GM12864 (cell line): ENCODE data around the gene KDM4C.

Source experiments
- DNase-seq: peaks from one replicate; pipeline ENCODE4 v3.0.0-alpha.2; 2011; ENCODE audit warnings: low read depth
- H3K4me3 ChIP-seq: 2 replicates; pipeline ENCODE4 v1.5.1; 2011; ENCODE audit warnings: mild to moderate bottlenecking, low read depth, low read length, control low read depth
- TF ChIP-seq, protein P1 (sequence below): IDR thresholded peaks from 2 replicates; pipeline ENCODE4 v1.5.1; 2011; ENCODE audit warnings: low read depth, mild to moderate bottlenecking, moderate library complexity, low read length, control low read depth, inconsistent platforms; ENCODE audit errors: missing control alignments

The KDM4C gene

DNA sequence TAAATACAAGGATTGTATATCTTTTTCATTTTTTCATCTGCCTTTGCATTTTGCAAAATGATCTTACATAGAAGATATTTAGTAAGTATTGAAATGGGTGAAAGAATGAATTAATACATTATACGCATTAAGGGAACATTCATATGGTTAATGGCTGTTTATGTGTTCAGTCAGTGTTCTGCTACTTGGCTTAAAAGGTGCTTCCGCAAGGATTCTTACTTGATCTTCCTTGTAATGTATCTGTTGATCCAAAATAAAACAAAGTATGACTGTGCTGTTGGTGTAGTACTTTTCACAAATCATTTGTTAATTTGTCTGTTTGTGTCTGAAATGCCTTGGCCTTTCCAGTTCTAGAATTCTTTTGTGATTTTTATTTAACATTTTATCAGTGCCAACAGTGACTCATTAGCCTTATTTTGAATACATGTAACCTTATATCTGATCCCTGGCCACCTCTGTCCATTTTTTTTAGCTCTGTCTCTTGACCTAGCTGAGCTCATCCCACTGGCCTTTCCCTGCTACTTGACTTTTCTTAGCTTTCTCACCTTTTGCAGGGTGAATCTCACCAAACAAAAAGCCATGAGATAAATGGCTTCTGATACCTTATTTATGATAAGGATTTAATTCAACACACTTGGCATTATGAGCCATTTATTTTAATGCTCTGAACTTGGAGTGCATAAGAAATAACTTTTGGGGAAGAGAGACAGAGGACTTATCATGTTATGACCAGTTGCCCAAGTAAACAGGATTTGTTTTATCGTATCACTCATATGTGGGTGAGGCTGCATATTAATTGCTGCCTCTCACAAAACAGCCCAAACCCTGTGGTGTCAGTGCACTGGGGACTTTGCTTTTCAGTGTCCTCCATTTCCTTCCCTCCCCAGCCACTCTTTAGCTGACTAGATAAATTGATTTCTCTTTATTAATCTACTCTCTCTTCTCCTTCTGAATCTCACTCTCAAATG is 340.3 kb downstream of the KDM4C start:
- TF ChIP-seq, protein P1, sequence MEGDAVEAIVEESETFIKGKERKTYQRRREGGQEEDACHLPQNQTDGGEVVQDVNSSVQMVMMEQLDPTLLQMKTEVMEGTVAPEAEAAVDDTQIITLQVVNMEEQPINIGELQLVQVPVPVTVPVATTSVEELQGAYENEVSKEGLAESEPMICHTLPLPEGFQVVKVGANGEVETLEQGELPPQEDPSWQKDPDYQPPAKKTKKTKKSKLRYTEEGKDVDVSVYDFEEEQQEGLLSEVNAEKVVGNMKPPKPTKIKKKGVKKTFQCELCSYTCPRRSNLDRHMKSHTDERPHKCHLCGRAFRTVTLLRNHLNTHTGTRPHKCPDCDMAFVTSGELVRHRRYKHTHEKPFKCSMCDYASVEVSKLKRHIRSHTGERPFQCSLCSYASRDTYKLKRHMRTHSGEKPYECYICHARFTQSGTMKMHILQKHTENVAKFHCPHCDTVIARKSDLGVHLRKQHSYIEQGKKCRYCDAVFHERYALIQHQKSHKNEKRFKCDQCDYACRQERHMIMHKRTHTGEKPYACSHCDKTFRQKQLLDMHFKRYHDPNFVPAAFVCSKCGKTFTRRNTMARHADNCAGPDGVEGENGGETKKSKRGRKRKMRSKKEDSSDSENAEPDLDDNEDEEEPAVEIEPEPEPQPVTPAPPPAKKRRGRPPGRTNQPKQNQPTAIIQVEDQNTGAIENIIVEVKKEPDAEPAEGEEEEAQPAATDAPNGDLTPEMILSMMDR: no peak
- no peak for DNase-seq
- H3K4me3 ChIP-seq: no peak overlapping the region

DNA sequence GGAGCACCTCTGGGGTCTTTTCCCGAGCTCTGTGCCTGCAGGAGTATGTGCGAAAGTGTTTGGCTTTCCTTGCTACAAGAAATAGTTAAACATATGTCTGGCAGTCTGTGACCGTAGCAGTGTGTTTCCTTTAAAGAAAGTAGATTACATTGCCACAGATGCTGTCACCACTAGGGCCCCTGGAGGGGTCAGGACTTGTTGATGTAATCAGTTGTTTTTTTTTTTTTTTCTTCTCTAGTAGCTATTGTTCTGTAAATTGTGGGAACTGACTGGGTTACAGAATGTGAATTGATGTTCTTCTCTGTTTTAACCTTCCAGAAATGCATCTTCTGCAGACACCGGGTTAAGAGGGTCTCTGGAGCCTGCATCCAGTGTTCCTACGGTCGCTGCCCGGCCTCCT is 345.6 kb downstream of the KDM4C start:
- no peak for DNase-seq
- TF ChIP-seq, protein P1: no peak
- no peak overlapping the region for H3K4me3 ChIP-seq

DNA sequence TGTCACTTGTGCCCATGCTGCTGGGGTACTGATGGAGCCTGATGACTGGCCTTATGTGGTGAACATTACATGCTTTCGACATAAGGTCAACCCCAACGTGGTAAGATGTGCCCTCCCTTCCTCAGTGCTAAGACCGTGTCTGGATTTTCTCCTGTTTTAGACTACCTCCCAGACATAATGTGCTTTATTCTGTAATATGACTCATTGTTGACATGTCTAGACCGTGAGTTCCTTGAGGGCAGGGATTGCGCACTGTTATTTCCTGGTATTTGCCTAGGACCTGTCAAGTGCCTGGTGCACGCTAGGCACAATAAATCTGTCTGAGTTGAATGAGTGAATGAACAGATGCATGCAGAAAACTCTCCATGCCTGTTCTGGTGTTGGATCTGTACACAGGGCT is 346.0 kb downstream of the KDM4C start:
- DNase-seq: no peak
- TF ChIP-seq, protein P1: no peak

DNA sequence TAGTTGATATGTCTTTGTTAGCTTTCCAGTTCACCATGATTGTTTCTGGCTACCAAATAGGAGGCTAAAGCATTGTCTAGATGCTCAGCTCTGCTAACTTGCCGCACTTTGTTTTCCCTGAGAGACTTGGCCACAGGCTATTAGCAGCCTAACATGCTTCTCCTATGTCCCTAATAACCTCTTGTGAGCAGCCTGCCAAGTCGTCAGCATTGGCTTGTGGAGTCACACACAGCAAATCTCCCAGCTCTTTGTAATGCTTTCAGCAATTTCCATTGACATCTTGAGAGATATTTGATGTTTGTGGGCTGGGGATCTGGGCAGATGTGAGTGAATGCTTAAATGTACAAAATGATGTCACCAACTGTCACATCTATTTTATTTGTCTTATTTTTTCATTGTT is 346.9 kb downstream of the KDM4C start:
- DNase-seq: no peak
- no peak overlapping the region for H3K4me3 ChIP-seq
- TF ChIP-seq, protein P1: no peak

More for the DNA sequence above, 346.0 kb downstream of the KDM4C start:
- H3K4me3 ChIP-seq: no peak overlapping the region

DNA sequence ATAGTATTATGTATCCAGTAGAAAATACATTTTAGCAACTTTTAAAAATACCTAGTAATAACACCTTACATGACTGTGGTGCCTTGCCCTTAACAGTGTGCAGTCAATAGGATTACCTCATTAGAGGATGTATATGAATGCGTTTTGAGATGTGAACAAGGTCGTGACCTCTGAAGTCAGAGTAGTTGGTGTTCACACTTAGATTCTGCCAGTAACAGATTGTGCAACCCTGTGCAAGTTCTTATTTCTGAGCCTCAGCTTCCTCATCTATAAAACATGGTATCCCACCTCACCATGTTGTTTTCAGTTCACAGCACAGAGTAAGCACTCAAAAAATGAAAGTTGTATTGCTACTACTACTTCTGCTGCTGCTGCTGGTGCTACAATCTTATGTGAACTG is 347.3 kb downstream of the KDM4C start:
- TF ChIP-seq, protein P1: no peak
- DNase-seq: no peak
- no peak overlapping the region for H3K4me3 ChIP-seq

DNA sequence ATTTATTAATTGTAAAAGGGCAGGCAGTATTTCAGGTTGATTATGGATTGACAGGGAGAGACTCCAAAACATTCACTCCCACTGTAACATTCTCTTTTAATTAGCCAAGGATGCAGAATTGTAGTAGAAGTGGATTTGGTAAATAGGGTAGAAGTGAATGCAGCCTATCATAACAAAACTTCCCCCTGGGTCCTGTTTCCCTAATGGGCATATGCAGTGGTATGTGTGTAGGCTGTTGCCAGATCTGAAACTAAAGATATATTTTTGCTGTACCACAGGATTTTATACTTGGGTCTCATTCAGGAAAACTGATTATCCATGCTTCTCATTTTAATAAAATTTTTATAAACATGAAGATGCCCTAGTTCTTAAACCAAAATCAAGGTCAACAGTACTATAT is 351.2 kb downstream of the KDM4C start:
- DNase-seq: no peak
- H3K4me3 ChIP-seq: no peak overlapping the region
- TF ChIP-seq, protein P1: no peak
